ENCODE measurements around the gene DLK2. TPM values are rescaled to one million over a fixed set of nuclear protein-coding genes. Genes with fewer than 3 reads are reported as not detected.
"Not testable (repeated sequence)": the region's sequence is repeated elsewhere in the genome, so short reads cannot be mapped to it uniquely, and the experiment has no call there.

DLK2 gene
- total and polyA plus RNA-seq, 2 donors: 1.5 to 10.0 TPM

DNA sequence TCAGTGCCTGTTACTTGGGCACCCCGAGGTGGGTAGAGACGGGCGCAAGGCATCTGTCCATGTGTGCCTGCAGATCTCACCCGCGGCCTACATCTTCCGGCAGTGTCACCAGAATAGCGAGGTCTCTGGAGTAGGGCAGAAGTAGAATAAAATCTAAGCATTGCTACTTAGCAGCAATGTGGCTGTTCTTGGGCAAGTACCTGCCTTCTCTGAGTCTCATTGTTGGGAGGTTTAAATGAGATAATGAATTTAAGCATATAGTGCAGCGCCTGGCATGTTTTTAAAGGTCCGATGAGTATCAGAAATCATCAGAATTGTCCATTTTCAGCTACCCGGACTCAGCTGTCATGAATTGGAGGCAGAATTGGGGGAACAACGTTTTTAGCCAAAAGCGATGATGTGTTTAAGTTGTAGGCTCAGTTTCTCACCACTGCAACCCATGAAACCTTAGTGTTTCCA, 27.2 kb downstream of the DLK2 start:
- H3K4me3 ChIP-seq (ENCODE audit: low read length in 2 of 2): peak overlapping the region; percentile 57 to 82
- peak overlapping the region; percentile 88 to 89 for H3K27ac ChIP-seq (ENCODE audit: low read depth in 1 of 2, low read length in 1 of 2)
- DNase-seq (ENCODE audit: low read depth in 6 of 9, low spot score in 9 of 9): peak in 2 of 9 donors; percentile 2 to 11
- H3K36me3 ChIP-seq (ENCODE audit: control insufficient read depth in 2 of 2, insufficient read depth in 2 of 2, low read length in 1 of 2): peaks cover 10 to 13% of the 10 kb centered on the region in 2 donors
- H3K4me1 ChIP-seq (ENCODE audit: control insufficient read depth in 2 of 2, insufficient read depth in 2 of 2, low read length in 2 of 2): peaks cover 10 to 20% of the 10 kb centered on the region in 2 donors
- WGBS: 24% methylated on average over 12 of the region's 12 CpGs
- no peaks in the 10 kb centered on the region for H3K27me3 ChIP-seq (ENCODE audit: control insufficient read depth in 2 of 2, insufficient read depth in 1 of 2, low read length in 1 of 2)
- no peaks in the 10 kb centered on the region for H3K9me3 ChIP-seq (ENCODE audit: control insufficient read depth in 2 of 2, insufficient read depth in 1 of 2, low read length in 1 of 2)

DNA sequence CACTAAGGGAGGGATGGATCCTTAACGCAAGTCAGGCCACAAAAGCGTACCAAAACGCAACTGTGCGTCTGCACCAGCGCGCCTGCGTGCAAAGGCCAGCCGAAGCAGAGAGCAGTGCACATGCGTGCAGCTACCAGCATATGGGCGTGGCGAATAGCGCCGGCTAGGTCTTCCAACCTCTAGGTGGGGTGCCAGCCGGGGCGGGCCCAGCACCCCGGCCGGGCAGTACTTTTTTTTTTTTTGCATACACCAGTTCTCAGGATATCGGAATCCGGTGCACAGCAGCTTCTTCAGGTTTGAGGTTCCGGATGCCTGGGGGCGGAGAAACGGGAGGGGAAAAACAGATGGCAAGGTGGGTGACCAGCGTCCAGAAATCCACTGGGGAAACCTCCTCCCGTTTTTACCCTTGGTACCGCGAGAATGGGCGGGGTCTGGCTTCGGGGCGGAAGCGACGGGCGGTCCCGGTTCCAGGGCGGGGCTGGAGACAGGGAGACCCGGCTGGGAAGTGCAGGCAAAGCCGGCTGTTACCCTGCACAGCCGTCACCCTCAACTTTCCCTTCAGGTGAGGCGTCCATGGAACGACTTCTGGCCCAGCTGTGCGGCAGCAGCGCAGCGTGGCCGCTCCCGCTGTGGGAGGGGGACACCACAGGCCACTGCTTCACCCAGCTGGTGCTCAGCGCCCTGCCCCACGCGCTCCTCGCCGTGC, 27.8 kb downstream of the DLK2 start, which contains the start of gene ABCC10:
Gene ABCC10, plus strand, starts transcription at position 136 of the 706 bp plus-strand sequence. Its CDS starts 438 bp downstream, at position 574.
- Histone ChIP-seq H3K27me3 (ENCODE audit: control insufficient read depth in 2 of 2, insufficient read depth in 1 of 2, low read length in 1 of 2) (no peaks in the 10 kb centered on the region), H3K36me3 (ENCODE audit: control insufficient read depth in 2 of 2, insufficient read depth in 2 of 2, low read length in 1 of 2) (peaks cover 7% of the 10 kb centered on the region in 2 donors), H3K4me3 (ENCODE audit: low read length in 2 of 2) (peak within 1 kb of the TSS; percentile 57 to 82), H3K9me3 (ENCODE audit: control insufficient read depth in 2 of 2, insufficient read depth in 1 of 2, low read length in 1 of 2) (no peaks in the 10 kb centered on the region), H3K4me1 (ENCODE audit: control insufficient read depth in 2 of 2, insufficient read depth in 2 of 2, low read length in 2 of 2) (peaks cover 10 to 20% of the 10 kb centered on the region in 2 donors), H3K27ac (ENCODE audit: low read depth in 1 of 2, low read length in 1 of 2) (peak within 1 kb of the TSS; percentile 88 to 89)
- WGBS: under 1% methylated on average over 49 of the region's 49 CpGs
- DNase-seq (ENCODE audit: low read depth in 6 of 9, low spot score in 9 of 9): peak; percentile 85 to 97 (median 91)

DNA sequence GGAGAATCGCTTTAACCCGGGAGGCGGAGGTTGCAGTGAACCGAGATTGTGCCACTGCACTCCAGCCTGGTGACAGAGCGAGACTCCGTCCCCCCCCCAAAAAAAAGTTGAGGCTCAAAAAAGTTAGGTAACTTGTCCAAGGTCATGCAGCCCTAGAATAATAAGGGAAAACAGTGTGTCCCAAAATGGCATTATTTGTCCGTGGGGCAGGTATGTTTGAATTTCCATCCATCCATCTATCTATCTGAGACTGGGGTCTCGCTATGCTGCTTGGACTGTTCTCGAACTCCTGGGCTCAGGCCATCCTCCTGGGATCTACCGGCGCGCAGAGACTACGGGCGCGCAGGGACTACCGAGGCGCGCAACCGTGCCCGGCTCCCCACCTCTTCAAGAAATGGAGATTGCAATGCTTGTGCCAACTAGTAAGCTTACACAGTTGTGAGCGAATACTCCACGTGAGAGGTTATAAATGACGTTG, 28.4 kb downstream of the DLK2 start:
- H3K27ac ChIP-seq (ENCODE audit: low read depth in 1 of 2, low read length in 1 of 2): peak overlapping the region; percentile 88 to 89
- DNase-seq (ENCODE audit: low read depth in 6 of 9, low spot score in 9 of 9): no peak
- no peaks in the 10 kb centered on the region for H3K27me3 ChIP-seq (ENCODE audit: control insufficient read depth in 2 of 2, insufficient read depth in 1 of 2, low read length in 1 of 2)
- H3K4me3 ChIP-seq (ENCODE audit: low read length in 2 of 2): peak overlapping the region; percentile 57 to 82
- peaks cover 10 to 20% of the 10 kb centered on the region in 2 donors for H3K4me1 ChIP-seq (ENCODE audit: control insufficient read depth in 2 of 2, insufficient read depth in 2 of 2, low read length in 2 of 2)
- H3K36me3 ChIP-seq (ENCODE audit: control insufficient read depth in 2 of 2, insufficient read depth in 2 of 2, low read length in 1 of 2): peaks cover 1 to 3% of the 10 kb centered on the region in 2 donors
- H3K9me3 ChIP-seq (ENCODE audit: control insufficient read depth in 2 of 2, insufficient read depth in 1 of 2, low read length in 1 of 2): no peaks in the 10 kb centered on the region
- WGBS: 52% methylated on average over 23 of the region's 23 CpGs

DNA sequence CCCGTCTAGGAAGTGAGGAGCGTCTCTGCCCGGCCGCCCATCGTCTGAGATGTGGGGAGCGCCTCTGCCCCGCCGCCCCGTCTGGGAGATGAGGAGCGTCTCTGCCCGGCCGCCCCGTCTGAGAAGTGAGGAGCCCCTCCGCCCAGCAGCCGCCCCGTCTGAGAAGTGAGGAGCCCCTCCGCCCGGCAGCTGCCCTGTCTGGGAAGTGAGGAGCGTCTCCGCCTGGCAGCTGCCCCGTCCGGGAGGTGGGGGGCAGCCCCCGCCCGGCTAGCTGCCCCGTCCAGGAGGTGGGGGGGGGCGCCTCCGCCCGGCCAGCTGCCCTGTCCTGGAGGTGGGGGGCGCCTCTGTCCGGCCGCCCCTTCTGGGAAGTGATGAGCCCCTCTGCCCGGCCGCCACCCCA, 30.3 kb downstream of the DLK2 start:
- H3K27ac ChIP-seq (ENCODE audit: low read depth in 1 of 2, low read length in 1 of 2); H3K9me3 ChIP-seq (ENCODE audit: control insufficient read depth in 2 of 2, insufficient read depth in 1 of 2, low read length in 1 of 2); H3K27me3 ChIP-seq (ENCODE audit: control insufficient read depth in 2 of 2, insufficient read depth in 1 of 2, low read length in 1 of 2); H3K4me3 ChIP-seq (ENCODE audit: low read length in 2 of 2); DNase-seq (ENCODE audit: low read depth in 6 of 9, low spot score in 9 of 9); H3K36me3 ChIP-seq (ENCODE audit: control insufficient read depth in 2 of 2, insufficient read depth in 2 of 2, low read length in 1 of 2): not testable (repeated sequence)
- peaks cover 10 to 20% of the 10 kb centered on the region in 2 donors for H3K4me1 ChIP-seq (ENCODE audit: control insufficient read depth in 2 of 2, insufficient read depth in 2 of 2, low read length in 2 of 2)
- 97% methylated on average over 29 of the region's 33 CpGs for WGBS

DNA sequence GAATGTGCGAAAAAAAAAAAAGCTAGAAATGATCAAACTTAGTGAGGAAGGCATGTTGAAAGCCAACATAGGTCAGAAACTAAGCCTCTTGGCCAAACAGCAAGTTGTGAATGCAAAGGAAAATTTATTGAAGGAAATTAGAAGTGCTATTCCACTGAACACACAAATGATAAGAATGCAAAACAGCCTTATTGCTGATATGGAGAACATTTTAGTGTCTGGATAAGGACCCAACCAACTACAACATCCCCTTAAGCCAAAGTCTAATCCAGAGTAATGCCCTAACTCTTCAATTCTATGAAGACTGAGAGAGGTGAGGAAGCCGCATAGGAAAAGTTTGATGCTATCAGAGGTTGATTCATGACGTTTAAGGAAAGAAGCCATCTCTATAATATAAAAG, 33.5 kb downstream of the DLK2 start:
- DNase-seq (ENCODE audit: low read depth in 6 of 9, low spot score in 9 of 9): no peak
- no peak overlapping the region for H3K4me3 ChIP-seq (ENCODE audit: low read length in 2 of 2)
- WGBS: 78% methylated on average over 3 of the region's 3 CpGs
- H3K9me3 ChIP-seq (ENCODE audit: control insufficient read depth in 2 of 2, insufficient read depth in 1 of 2, low read length in 1 of 2): no peaks in the 10 kb centered on the region
- H3K27me3 ChIP-seq (ENCODE audit: control insufficient read depth in 2 of 2, insufficient read depth in 1 of 2, low read length in 1 of 2): peaks cover 0 to 7% of the 10 kb centered on the region in 2 donors
- H3K4me1 ChIP-seq (ENCODE audit: control insufficient read depth in 2 of 2, insufficient read depth in 2 of 2, low read length in 2 of 2): peaks cover 0 to 1% of the 10 kb centered on the region in 2 donors
- H3K27ac ChIP-seq (ENCODE audit: low read depth in 1 of 2, low read length in 1 of 2): no peak overlapping the region
- no peaks in the 10 kb centered on the region for H3K36me3 ChIP-seq (ENCODE audit: control insufficient read depth in 2 of 2, insufficient read depth in 2 of 2, low read length in 1 of 2)

DNA sequence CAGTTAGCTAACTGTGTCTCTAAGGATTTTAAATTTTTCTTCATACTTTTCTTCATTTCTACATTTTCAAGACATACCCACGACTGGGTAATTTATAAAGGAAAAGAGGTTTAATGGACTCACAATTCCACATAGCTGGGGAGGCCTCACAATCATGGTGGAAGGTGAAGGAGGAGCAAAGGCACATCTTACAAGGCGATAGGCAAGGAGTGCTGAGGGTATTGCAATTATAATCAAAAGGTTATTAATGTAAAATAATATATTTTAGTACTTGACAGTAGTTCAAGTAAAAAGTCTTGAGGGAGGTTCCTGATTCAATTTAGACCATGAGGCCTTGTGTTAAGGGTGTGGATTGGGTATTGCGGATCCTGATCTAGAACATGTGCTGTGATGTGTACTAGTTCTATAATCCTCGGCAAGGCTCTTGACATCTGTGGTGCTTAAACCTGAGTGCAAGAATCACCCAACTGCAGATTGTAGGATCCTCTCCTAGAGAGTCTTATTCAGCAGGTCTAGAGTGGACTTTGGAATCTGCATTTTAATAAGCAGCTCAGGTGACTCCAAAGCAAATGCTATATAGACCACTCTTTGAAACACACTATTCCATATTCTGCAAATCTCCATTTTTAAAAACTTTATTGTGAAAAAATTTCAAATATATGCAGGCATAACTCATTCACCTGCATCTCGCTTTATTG, 35.2 kb downstream of the DLK2 start:
- H3K4me3 ChIP-seq (ENCODE audit: low read length in 2 of 2): no peak overlapping the region
- H3K36me3 ChIP-seq (ENCODE audit: control insufficient read depth in 2 of 2, insufficient read depth in 2 of 2, low read length in 1 of 2): no peaks in the 10 kb centered on the region
- no peaks in the 10 kb centered on the region for H3K9me3 ChIP-seq (ENCODE audit: control insufficient read depth in 2 of 2, insufficient read depth in 1 of 2, low read length in 1 of 2)
- H3K27me3 ChIP-seq (ENCODE audit: control insufficient read depth in 2 of 2, insufficient read depth in 1 of 2, low read length in 1 of 2): peaks cover 0 to 7% of the 10 kb centered on the region in 2 donors
- no peaks in the 10 kb centered on the region for H3K4me1 ChIP-seq (ENCODE audit: control insufficient read depth in 2 of 2, insufficient read depth in 2 of 2, low read length in 2 of 2)
- H3K27ac ChIP-seq (ENCODE audit: low read depth in 1 of 2, low read length in 1 of 2): no peak overlapping the region
- 70% methylated on average over 5 of the region's 5 CpGs for WGBS
- DNase-seq (ENCODE audit: low read depth in 6 of 9, low spot score in 9 of 9): no peak

DNA sequence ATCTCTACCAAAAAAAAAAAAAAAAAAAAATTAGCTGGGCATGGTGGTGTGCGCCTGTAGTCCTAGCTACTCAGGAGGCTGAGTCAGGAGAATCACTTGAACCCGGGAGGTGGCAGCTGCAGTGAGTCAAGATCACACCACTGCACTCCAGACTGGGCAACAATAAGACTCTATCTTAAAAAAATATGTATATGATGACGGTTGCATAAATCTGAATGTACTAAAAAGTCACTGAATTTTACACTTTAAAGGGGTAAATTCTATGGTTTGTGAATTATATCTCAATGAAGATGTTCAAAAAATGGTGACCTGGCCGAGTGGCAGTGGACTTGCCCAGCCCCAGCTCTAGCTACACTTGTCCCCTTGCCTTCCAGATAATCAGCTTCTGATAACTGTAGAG, 38.4 kb downstream of the DLK2 start:
- Histone ChIP-seq H3K27me3 (ENCODE audit: control insufficient read depth in 2 of 2, insufficient read depth in 1 of 2, low read length in 1 of 2) (peaks cover 0 to 11% of the 10 kb centered on the region in 2 donors), H3K27ac (ENCODE audit: low read depth in 1 of 2, low read length in 1 of 2) (no peak overlapping the region), H3K4me1 (ENCODE audit: control insufficient read depth in 2 of 2, insufficient read depth in 2 of 2, low read length in 2 of 2) (no peaks in the 10 kb centered on the region), H3K9me3 (ENCODE audit: control insufficient read depth in 2 of 2, insufficient read depth in 1 of 2, low read length in 1 of 2) (peaks cover 0 to 15% of the 10 kb centered on the region in 2 donors), H3K4me3 (ENCODE audit: low read length in 2 of 2) (no peak overlapping the region), H3K36me3 (ENCODE audit: control insufficient read depth in 2 of 2, insufficient read depth in 2 of 2, low read length in 1 of 2) (no peaks in the 10 kb centered on the region)
- 96% methylated on average over 4 of the region's 4 CpGs for WGBS
- DNase-seq (ENCODE audit: low read depth in 6 of 9, low spot score in 9 of 9): no peak

DNA sequence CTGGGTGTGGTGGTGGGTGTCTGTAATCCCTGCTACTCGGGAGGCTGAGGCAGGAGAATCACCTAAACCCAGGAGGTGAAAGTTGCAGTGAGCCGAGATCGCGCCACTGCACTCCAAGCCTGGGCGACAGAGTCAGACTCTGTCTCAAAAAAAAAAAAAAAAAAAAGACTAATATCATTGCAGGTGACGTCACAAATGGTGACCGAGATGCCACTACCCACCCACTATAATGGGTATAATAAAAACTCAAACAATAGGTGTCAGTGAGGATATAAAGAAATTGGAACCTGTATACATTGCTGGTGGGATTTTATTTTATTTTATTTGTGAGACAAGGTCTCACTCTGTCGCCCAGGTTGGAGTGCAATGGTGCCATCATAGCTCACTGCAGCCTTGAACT, 40.1 kb downstream of the DLK2 start:
- H3K4me3 ChIP-seq (ENCODE audit: low read length in 2 of 2); H3K4me1 ChIP-seq (ENCODE audit: control insufficient read depth in 2 of 2, insufficient read depth in 2 of 2, low read length in 2 of 2); H3K27ac ChIP-seq (ENCODE audit: low read depth in 1 of 2, low read length in 1 of 2): not testable (repeated sequence)

DNA sequence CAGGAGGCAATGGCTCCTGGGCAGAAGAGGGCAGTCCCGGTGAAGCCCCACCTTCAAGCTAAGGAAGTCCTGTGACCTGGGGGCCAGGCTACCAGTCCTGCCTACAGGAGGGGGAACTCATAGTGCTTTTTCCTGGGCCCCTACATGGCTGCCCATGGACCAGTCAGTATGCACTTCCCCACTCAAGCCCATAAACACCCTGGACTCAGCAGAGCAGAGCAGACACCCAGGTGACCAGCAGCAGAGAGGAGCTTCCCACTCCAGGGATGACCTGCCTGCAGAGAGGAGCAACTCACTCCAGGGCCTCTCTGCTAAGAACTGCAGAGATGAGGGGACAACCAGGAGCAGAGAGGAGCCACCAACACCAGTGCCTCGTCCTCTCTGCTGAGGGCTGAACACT, 42.3 kb downstream of the DLK2 start:
- H3K4me3 ChIP-seq (ENCODE audit: low read length in 2 of 2): no peak overlapping the region
- H3K4me1 ChIP-seq (ENCODE audit: control insufficient read depth in 2 of 2, insufficient read depth in 2 of 2, low read length in 2 of 2): no peaks in the 10 kb centered on the region
- H3K36me3 ChIP-seq (ENCODE audit: control insufficient read depth in 2 of 2, insufficient read depth in 2 of 2, low read length in 1 of 2): no peaks in the 10 kb centered on the region
- WGBS: 97% methylated on average over 2 of the region's 2 CpGs
- DNase-seq (ENCODE audit: low read depth in 6 of 9, low spot score in 9 of 9): no peak
- peaks cover 0 to 15% of the 10 kb centered on the region in 2 donors for H3K9me3 ChIP-seq (ENCODE audit: control insufficient read depth in 2 of 2, insufficient read depth in 1 of 2, low read length in 1 of 2)
- peaks cover 0 to 8% of the 10 kb centered on the region in 2 donors for H3K27me3 ChIP-seq (ENCODE audit: control insufficient read depth in 2 of 2, insufficient read depth in 1 of 2, low read length in 1 of 2)
- H3K27ac ChIP-seq (ENCODE audit: low read depth in 1 of 2, low read length in 1 of 2): no peak overlapping the region

More for the DNA sequence above, 40.1 kb downstream of the DLK2 start:
- not testable (repeated sequence) for H3K36me3 ChIP-seq (ENCODE audit: control insufficient read depth in 2 of 2, insufficient read depth in 2 of 2, low read length in 1 of 2); DNase-seq (ENCODE audit: low read depth in 6 of 9, low spot score in 9 of 9); H3K27me3 ChIP-seq (ENCODE audit: control insufficient read depth in 2 of 2, insufficient read depth in 1 of 2, low read length in 1 of 2)
- WGBS: 98% methylated on average over 8 of the region's 8 CpGs
- peaks cover 0 to 15% of the 10 kb centered on the region in 2 donors for H3K9me3 ChIP-seq (ENCODE audit: control insufficient read depth in 2 of 2, insufficient read depth in 1 of 2, low read length in 1 of 2)

All from thymus (tissue), 11 donors.